Brain microvascular endothelial cell (primary cell): ENCODE data around the gene BOLA1.

Source experiments
- DNase-seq: peaks from one replicate; pipeline ENCODE4 v3.0.0-alpha.2; 2020
- H3K27ac ChIP-seq: fragments of 250-450 bp; sonication (Bioruptor Pico); 2 replicates; pipeline ENCODE4 v1.5.1; 2020; ENCODE audit warnings: mild to moderate bottlenecking, moderate library complexity
- H3K27me3 ChIP-seq: fragments of 250-450 bp; sonication (Bioruptor Pico); replicated peaks from 2 replicates; pipeline ENCODE4 v1.5.1; 2020; ENCODE audit warnings: mild to moderate bottlenecking
- H3K36me3 ChIP-seq: fragments of 250-450 bp; sonication (Bioruptor Pico); replicated peaks from 2 replicates; pipeline ENCODE4 v1.5.1; 2020; ENCODE audit warnings: mild to moderate bottlenecking
- H3K4me3 ChIP-seq: 2 replicates; pipeline ENCODE4 v1.5.1; 2011; ENCODE audit warnings: low read depth, mild to moderate bottlenecking, control low read depth, low read length, moderate library complexity
- CTCF ChIP-seq: IDR thresholded peaks from 2 replicates; pipeline ENCODE4 v1.5.1; 2011; ENCODE audit warnings: low read depth, mild to moderate bottlenecking, moderate library complexity, low read length, control low read depth, inconsistent platforms; ENCODE audit errors: missing control alignments
- in situ Hi-C: cut with HindIII; loops from 2 replicates; pipeline ENCODE4 v1.10.0; 2017; ENCODE audit warnings: low sequenced_read_pairs, low pct_ligation_motif_present

Gene BOLA1

DNA sequence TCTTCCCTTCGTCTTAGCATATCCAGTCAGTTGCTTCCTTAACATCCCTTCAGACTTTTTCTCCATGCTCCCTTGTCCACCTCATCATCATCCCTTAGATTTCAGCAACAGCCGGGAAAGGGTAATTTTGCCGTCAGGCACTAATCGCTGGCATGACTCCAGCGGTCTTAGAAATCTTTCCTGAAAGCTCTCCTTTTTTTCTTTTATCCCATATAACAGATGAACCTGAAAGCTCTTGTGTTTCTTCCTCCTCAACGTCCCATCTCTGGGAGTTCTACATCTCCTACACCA is 10.4 kb upstream of the BOLA1 start:
- DNase-seq: peak; percentile 24
- peak overlapping the region; percentile 96 for H3K27ac ChIP-seq
- TF ChIP-seq CTCF: no peak
- in situ Hi-C loops: no loop called here
- H3K27me3 ChIP-seq: no peaks in the 10 kb centered on the region
- H3K4me3 ChIP-seq: peak overlapping the region; percentile 53
- no peaks in the 10 kb centered on the region for H3K36me3 ChIP-seq

GRCh38 chr1:149896575-149896974 is 2.8 kb upstream of the BOLA1 start:
- TF ChIP-seq CTCF: no peak
- Histone ChIP-seq H3K36me3 (peaks cover 3% of the 10 kb centered on the region), H3K27me3 (no peaks in the 10 kb centered on the region), H3K27ac (no peak overlapping the region), H3K4me3 (no peak overlapping the region)
- DNase-seq: no peak
- in situ Hi-C loops: no loop called here

DNA sequence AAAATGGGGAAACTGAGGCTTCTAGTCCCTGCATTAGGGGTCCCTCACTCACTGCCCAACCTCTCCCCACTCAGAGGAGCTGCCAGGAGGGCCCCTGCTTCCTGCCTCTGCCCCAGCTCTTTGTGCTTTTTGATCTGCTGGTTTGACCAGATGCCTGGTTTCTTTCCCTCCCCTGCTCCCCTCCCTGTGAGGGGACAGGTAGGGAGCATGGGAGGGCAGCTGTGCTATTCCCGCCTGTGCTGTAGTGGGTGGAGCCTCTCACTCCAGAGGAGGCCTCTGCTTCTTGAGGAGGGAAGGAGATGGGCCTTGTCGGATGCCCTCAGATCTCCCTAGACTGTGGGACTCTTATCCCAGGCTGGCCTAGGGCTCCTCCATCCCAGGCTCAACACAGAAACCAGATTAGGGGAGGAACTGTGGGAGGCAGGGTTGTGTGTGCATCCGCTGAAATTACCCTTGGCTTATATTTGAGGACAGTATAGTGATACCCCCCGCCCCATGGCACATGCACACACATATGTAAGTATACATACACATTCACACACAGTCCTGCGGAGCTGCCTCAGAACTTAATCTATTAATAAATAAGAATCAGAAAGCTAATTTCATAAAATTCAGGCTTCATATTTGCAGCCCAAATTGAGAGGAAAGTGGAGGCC is 4.6 kb downstream of the BOLA1 start:
- no peak overlapping the region for H3K4me3 ChIP-seq
- no peak for TF ChIP-seq CTCF
- H3K27ac ChIP-seq: no peak overlapping the region
- H3K27me3 ChIP-seq: no peaks in the 10 kb centered on the region
- in situ Hi-C loops: no loop called here
- peaks cover 3% of the 10 kb centered on the region for H3K36me3 ChIP-seq
- no peak for DNase-seq

GRCh38 chr1:149906570-149907075 is 7.3 kb downstream of the BOLA1 start:
- in situ Hi-C loops: no loop called here

GRCh38 chr1:149914545-149914944 is 15.2 kb downstream of the BOLA1 start:
- TF ChIP-seq CTCF: no peak
- Histone ChIP-seq H3K4me3 (no peak overlapping the region), H3K36me3 (no peaks in the 10 kb centered on the region), H3K27ac (no peak overlapping the region), H3K27me3 (no peaks in the 10 kb centered on the region)
- no peak for DNase-seq
- in situ Hi-C loops: no loop called here

More at GRCh38 chr1:149906570-149907075, 7.3 kb downstream of the BOLA1 start:
- TF ChIP-seq CTCF: no peak
- H3K27me3 ChIP-seq: no peaks in the 10 kb centered on the region
- no peak overlapping the region for H3K4me3 ChIP-seq
- no peak for DNase-seq
- H3K36me3 ChIP-seq: peaks cover 2% of the 10 kb centered on the region
- no peak overlapping the region for H3K27ac ChIP-seq
